ENCODE measurements around the gene ALDH1A3.

DNA sequence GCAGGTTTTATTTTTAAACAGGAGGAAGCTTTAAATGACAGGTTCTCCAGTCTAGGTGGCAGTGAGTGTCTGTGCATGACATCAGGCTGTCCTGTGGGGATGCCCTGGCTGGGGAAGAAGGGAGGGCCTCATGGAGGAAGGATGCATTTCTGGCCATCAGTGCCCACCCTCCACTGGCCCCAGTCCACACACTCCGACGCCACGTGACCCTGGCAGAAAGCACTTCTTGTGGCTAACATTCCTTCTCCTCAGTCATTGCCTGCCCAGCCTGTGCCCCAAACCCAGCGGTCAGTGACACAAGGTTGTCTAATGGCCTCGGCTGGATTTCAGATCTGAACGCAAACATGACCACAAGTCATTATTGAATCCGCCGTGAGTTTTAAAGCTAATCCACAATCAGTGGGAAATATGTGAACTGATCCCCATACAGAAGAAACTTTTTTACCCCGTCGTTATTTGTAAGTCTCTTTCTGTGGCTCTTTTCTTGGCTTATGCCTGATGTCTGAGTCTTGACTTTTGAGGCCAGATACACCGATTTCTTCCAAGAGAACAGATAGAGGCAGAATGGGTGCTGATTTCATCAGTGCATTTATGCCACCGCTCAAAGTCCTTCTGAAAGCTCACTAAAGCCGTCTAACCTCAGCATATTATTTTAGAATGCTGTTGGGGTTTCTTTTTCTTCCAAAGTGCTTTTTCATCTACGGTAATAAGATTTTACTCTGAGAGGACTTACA is 22.2 kb downstream of the ALDH1A3 start:
- TF ChIP-seq POLR2A (IDR thresholded peaks at IDR 0.05; ENCODE audit: low read length) (no peak), GATA1 (IDR thresholded peaks at IDR 0.05; ENCODE audit: low read depth, low read length) (no peak)

All from erythroblast (primary cell).